A549 (cell line): ENCODE measurements around the gene CNKSR1. TPM values are rescaled to one million over a fixed set of nuclear protein-coding genes. Genes with fewer than 3 reads are reported as not detected.

Source experiments
- ATAC-seq, 2 experiments: fragments of 200-7000 bp in 1 of 2; fragments of >200 bp in 1 of 2; cut with Nextera tagmentation in 1 of 2; cut with Tn5 transposase in 1 of 2; 3 replicates each; pipeline versions ENCODE4 v1.8.0 to v1.9.1; 2018 to 2020; ENCODE audit warnings: mild to moderate bottlenecking in 1 of 2, moderate library complexity in 1 of 2
- CTCF ChIA-PET: fragments of 300-600 bp; sonication (Branson Sonifier 250); formaldehyde crosslinking; extraction: SDS; loops from one replicate; lab custom pipeline; 2021; ENCODE audit warnings: antibody characterized with exemption, inconsistent platforms; lab: Yijun Ruan, JAX
- POLR2A ChIA-PET: fragments of 350-600 bp; formaldehyde crosslinking; extraction: SDS; loops from one replicate; lab custom pipeline; 2021; ENCODE audit warnings: antibody characterized with exemption, inconsistent platforms; lab: Yijun Ruan, JAX
- DNase-seq, 2 experiments: peaks; one replicate each; pipeline versions ENCODE4 v3.0.0 to v3.0.0-alpha.2; 2011 to 2016; ENCODE audit warnings: low read depth in 1 of 2, low spot score in 1 of 2
- FAIRE-seq: peaks from 2 replicates; lab custom pipeline; 2011; peaks lifted over from hg19 to GRCh38; lab: Jason Lieb, UNC
- H3K27ac ChIP-seq, 2 experiments: fragments of >200 bp; sonication (Bioruptor Twin); formaldehyde crosslinking; 3 replicates each; pipeline ENCODE4 v1.5.1; 2016 to 2017
- H3K4me1 ChIP-seq: fragments of >200 bp; sonication (Bioruptor Twin); formaldehyde crosslinking; 3 replicates; pipeline ENCODE4 v1.6.1; 2016
- H3K4me2 ChIP-seq: fragments of >200 bp; sonication (Bioruptor Twin); formaldehyde crosslinking; 3 replicates; pipeline ENCODE4 v1.6.1; 2016
- H3K4me3 ChIP-seq: fragments of >200 bp; sonication (Bioruptor Twin); formaldehyde crosslinking; 3 replicates; pipeline ENCODE4 v1.5.1; 2016
- H3K9me3 ChIP-seq: fragments of >200 bp; sonication (Bioruptor Twin); formaldehyde crosslinking; 3 replicates; pipeline ENCODE4 v1.6.1; 2016
- ATOH8 ChIP-seq: fragments of 250-450 bp; sonication (Bioruptor Pico); IDR thresholded peaks from 2 replicates; pipeline ENCODE4 v1.5.0; 2020; ENCODE audit warnings: low read depth, mild to moderate bottlenecking, moderate library complexity
- CHD2 ChIP-seq: fragments of 150-350 bp; IDR thresholded peaks from 2 replicates; pipeline ENCODE4 v1.6.1; 2014; ENCODE audit warnings: low read length; ENCODE audit not compliant: partially characterized antibody
- CHD4 ChIP-seq: fragments of 200-600 bp; sonication (generic); IDR thresholded peaks from 2 replicates; pipeline ENCODE4 v1.6.1; 2016; ENCODE audit warnings: antibody characterized with exemption, mild to moderate bottlenecking, borderline replicate concordance
- CTCF ChIP-seq: fragments of >200 bp; sonication (Bioruptor Twin); formaldehyde crosslinking; IDR thresholded peaks from 3 replicates; pipeline ENCODE4 v1.5.1; 2016
- E2F6 ChIP-seq: IDR thresholded peaks from 2 replicates; pipeline ENCODE4 v1.6.1; 2012; ENCODE audit warnings: low read depth, borderline replicate concordance
- ELK1 ChIP-seq: fragments of 150-350 bp; IDR thresholded peaks from 2 replicates; pipeline ENCODE4 v1.6.1; 2014; ENCODE audit warnings: low read depth, mild to moderate bottlenecking, low read length
- FOSB ChIP-seq: fragments of 250-450 bp; sonication (Bioruptor Pico); IDR thresholded peaks from 2 replicates; pipeline ENCODE4 v1.5.0; 2020; ENCODE audit warnings: mild to moderate bottlenecking, moderate library complexity
- GATA3 ChIP-seq: IDR thresholded peaks from 2 replicates; pipeline ENCODE4 v1.6.1; 2012; ENCODE audit warnings: borderline replicate concordance
- HDAC2 ChIP-seq: fragments of 200-600 bp; sonication (generic); IDR thresholded peaks from 2 replicates; pipeline ENCODE4 v1.6.1; 2016
- HOXB5 ChIP-seq: fragments of 250-450 bp; sonication (Bioruptor Pico); IDR thresholded peaks from 2 replicates; pipeline ENCODE4 v1.5.0; 2020; ENCODE audit warnings: mild to moderate bottlenecking, moderate library complexity
- KDM1A ChIP-seq: fragments of 200-600 bp; sonication (generic); IDR thresholded peaks from 2 replicates; pipeline ENCODE4 v1.6.1; 2016; ENCODE audit warnings: low read depth, mild to moderate bottlenecking
- MAX ChIP-seq: IDR thresholded peaks from 2 replicates; pipeline ENCODE4 v1.6.1; 2012
- NFE2L2 ChIP-seq: fragments of 150-350 bp; conservative IDR thresholded peaks from 2 replicates; pipeline ENCODE4 v1.6.1; 2014; ENCODE audit warnings: low read length
- POLR2AphosphoS2 ChIP-seq: conservative IDR thresholded peaks from 2 replicates; pipeline ENCODE4 v1.6.1; 2012; ENCODE audit warnings: low read length, improper control_type of control experiment, inconsistent platforms
- REST ChIP-seq: fragments of 200-600 bp; sonication (generic); IDR thresholded peaks from 2 replicates; pipeline ENCODE4 v1.6.1; 2016; ENCODE audit warnings: antibody characterized with exemption, mild to moderate bottlenecking, moderate library complexity
- RNF2 ChIP-seq: fragments of 200-600 bp; sonication (generic); IDR thresholded peaks from 2 replicates; pipeline ENCODE4 v1.6.1; 2016; ENCODE audit warnings: low read depth, mild to moderate bottlenecking, antibody characterized with exemption, moderate library complexity, borderline replicate concordance
- SMC3 ChIP-seq: fragments of >200 bp; sonication (Bioruptor Twin); formaldehyde crosslinking; IDR thresholded peaks from 3 replicates; pipeline ENCODE4 v1.6.1; 2018; ENCODE audit warnings: inconsistent platforms
- TP53 ChIP-seq: fragments of 250-450 bp; sonication (Bioruptor Pico); IDR thresholded peaks from 2 replicates; pipeline ENCODE4 v1.5.0; 2021; ENCODE audit warnings: mild to moderate bottlenecking, moderate library complexity
- USF2 ChIP-seq: fragments of 450-650 bp; IDR thresholded peaks from 2 replicates; pipeline ENCODE4 v1.6.1; 2014; ENCODE audit warnings: antibody characterized with exemption
- ZNF302 ChIP-seq: fragments of 250-450 bp; sonication (Bioruptor Pico); IDR thresholded peaks from 2 replicates; pipeline ENCODE4 v1.9.0; 2021; ENCODE audit warnings: inconsistent platforms, mild to moderate bottlenecking, moderate library complexity
- WGBS: methylation state at CpG from one replicate; pipeline ENCODE4 v1.1.6; 2017; ENCODE audit errors: missing lambda C conversion rate; 5-methylcytosine and 5-hydroxymethylcytosine counted together
- polyA plus RNA-seq, 4 experiments: library from polyadenylated mRNA; depleted of rRNA in 3 of 4; stranded (reverse); fragments of >200 nt; fragmentation: RNase III in 1 of 4; extraction: RNeasy Plus Mini Kit Qiagen cat#74134 plus additional on column Dnase treatment in 1 of 4; gene quantifications; 2 replicates in 3 of 4; 3 replicates in 1 of 4; pipeline ENCODE4 v1.2.3, GENCODE V29; 2011 to 2017

CNKSR1 gene
- polyA plus RNA-seq, 2 of the 4 experiments (the other 2 are of a cell fraction), result 0.17 to 0.32 TPM

GRCh38 chr1:26159743-26160039 is 17.6 kb upstream of the CNKSR1 start:
- Histone ChIP-seq H3K27ac (no peak overlapping the region), H3K4me2 (no peak overlapping the region), H3K9me3 (no peaks in the 10 kb centered on the region), H3K4me3 (no peak overlapping the region), H3K4me1 (peaks cover 11% of the 10 kb centered on the region; the same call in 2 of the 3 replicates)
- ATAC-seq, result no peak
- ChIA-PET POLR2A (no interaction called here), CTCF (interaction anchor here (1.3 kb wide), 1 partner anchor 10 kb away, joined by 3 read pairs; the partner anchor contains the start of gene ZNF593)
- TF ChIP-seq KDM1A (no peak), ATOH8 (CRISPR knock-in tag) (no peak), ELK1 (no peak), NFE2L2 (no peak), CHD2 (no peak), FOSB (CRISPR knock-in tag) (no peak), ZNF302 (CRISPR knock-in tag) (no peak)
- FAIRE-seq, result no peak
- no peak for DNase-seq
- WGBS, result 79% methylated on average over 4 of the region's 4 CpGs

GRCh38 chr1:26160527-26161414 is 16.5 kb upstream of the CNKSR1 start:
- ATAC-seq (no peak), DNase-seq (no peak), FAIRE-seq (no peak)
- TF ChIP-seq REST, result no peak
- TF ChIP-seq RNF2, result no peak
- no peak for TF ChIP-seq TP53 (CRISPR knock-in tag)
- no peak for TF ChIP-seq SMC3
- POLR2A ChIA-PET, result no interaction called here
- CTCF ChIA-PET, result interaction anchor here (0.8 to 2.4 kb wide), 8 partner anchors 9 to 93 kb away, joined by 3 to 10 read pairs (median 4); partner anchors contain the start of genes CEP85, TRIM63 and ZNF593
- H3K4me1 ChIP-seq, result peaks cover 13% of the 10 kb centered on the region; the same call in 2 of the 3 replicates
- no peak overlapping the region; the same call in 2 of the 3 replicates for H3K4me3 ChIP-seq
- peak overlapping the region; percentile 93 for H3K4me2 ChIP-seq
- no peaks in the 10 kb centered on the region for H3K9me3 ChIP-seq
- 78% methylated on average over 7 of the region's 18 CpGs for WGBS
- peak overlapping the region; percentile 60 to 87; a peak in 5 of 6 replicates for H3K27ac ChIP-seq

- ChIA-PET CTCF (interaction anchor here (0.8 to 2.4 kb wide), 9 partner anchors 8 to 126 kb away, joined by 3 to 17 read pairs (median 8); partner anchors contain the start of genes CEP85, TRIM63 and ZNF593), POLR2A (interaction anchor here (0.6 kb wide), 1 partner anchor 11 kb away, joined by 5 read pairs; no protein-coding TSS in a partner anchor)
- H3K27ac ChIP-seq, result peak overlapping the region; percentile 60 to 87
- peak overlapping the region; percentile 93 for H3K4me2 ChIP-seq
- WGBS, result 91% methylated on average over 13 of the region's 98 CpGs
- peaks cover 10% of the 10 kb centered on the region; the same call in 2 of the 3 replicates for H3K4me1 ChIP-seq
- FAIRE-seq (no peak), DNase-seq (peak; percentile 26 to 36), ATAC-seq (peak; percentile 56 to 60)
- TF ChIP-seq SMC3 (peak; percentile 34; the same call in 1 of the 3 replicates), GATA3 (no peak), CTCF (peak; percentile 37), NFE2L2 (no peak), POLR2AphosphoS2 (no peak), MAX (peak; percentile 94), USF2 (no peak), E2F6 (peak; percentile 96), CHD4 (no peak), HOXB5 (CRISPR knock-in tag) (no peak), HDAC2 (no peak)
- H3K9me3 ChIP-seq, result no peaks in the 10 kb centered on the region
- H3K4me3 ChIP-seq, result peak overlapping the region; percentile 46
Observed at GRCh38 chr1:26161415-26162219, 15.7 kb upstream of the CNKSR1 start.
